K562 (cell line): ENCODE data around the gene TMEM217. TPM values are rescaled to one million over a fixed set of nuclear protein-coding genes. Genes with fewer than 3 reads are reported as not detected.
A peak's percentile ranks its signal among the peaks of the same experiment; 100 is the strongest.

Experiments
- COPS2 ChIP-seq: fragments of 450-650 bp; conservative IDR thresholded peaks from 2 replicates; pipeline ENCODE4 v1.6.1; 2016; ENCODE audit warnings: mild to moderate bottlenecking, moderate library complexity
- NCOA2 ChIP-seq, 2 experiments: fragments of 450-650 bp; IDR thresholded peaks; 2 replicates each; pipeline ENCODE4 v1.6.1; 2018; ENCODE audit warnings: mild to moderate bottlenecking in 2 of 2, moderate library complexity in 1 of 2; ENCODE audit not compliant: partially characterized antibody in 2 of 2
- NFE2 ChIP-seq: IDR thresholded peaks from 2 replicates; pipeline ENCODE4 v1.6.1; 2014; ENCODE audit warnings: antibody characterized with exemption, low read depth
- PHF8 ChIP-seq: fragments of 200-600 bp; sonication (generic); IDR thresholded peaks from 2 replicates; pipeline ENCODE4 v1.6.1; 2012; ENCODE audit warnings: mixed run types, mild to moderate bottlenecking, inconsistent platforms, low read length, moderate library complexity, borderline replicate concordance
- SMARCC2 ChIP-seq: fragments of 450-650 bp; IDR thresholded peaks from 2 replicates; pipeline ENCODE4 v1.6.1; 2017; ENCODE audit warnings: antibody characterized with exemption, moderate library complexity, mild to moderate bottlenecking, low read depth
- TEAD4 ChIP-seq, 2 experiments: sonication (generic) in 1 of 2; formaldehyde crosslinking in 1 of 2; IDR thresholded peaks; 2 replicates each; pipeline versions ENCODE4 v1.6.1 to v1.8.0; 2012 to 2022; ENCODE audit warnings: borderline replicate concordance in 1 of 2, inconsistent platforms in 1 of 2, low read length in 1 of 2, mild to moderate bottlenecking in 1 of 2, missing genetic modification reagents in 1 of 2
- TFAM ChIP-seq: fragments of 250-450 bp; sonication (Bioruptor Pico); conservative IDR thresholded peaks from 2 replicates; pipeline ENCODE4 v1.5.0; 2021; ENCODE audit warnings: mild to moderate bottlenecking, moderate library complexity
- THRA ChIP-seq: fragments of 450-650 bp; IDR thresholded peaks from 2 replicates; pipeline ENCODE4 v1.6.1; 2017; ENCODE audit warnings: mild to moderate bottlenecking, moderate library complexity
- TSC22D4 ChIP-seq: fragments of 450-650 bp; IDR thresholded peaks from 2 replicates; pipeline ENCODE4 v1.6.1; 2016; ENCODE audit warnings: missing genetic modification characterization, missing biosample characterization, control low read depth
- ZNF274 ChIP-seq: IDR thresholded peaks from 2 replicates; pipeline ENCODE4 v1.6.1; 2011; ENCODE audit warnings: low read depth, mild to moderate bottlenecking, low read length, moderate library complexity, borderline replicate concordance
- ZNF280A ChIP-seq: fragments of 450-650 bp; IDR thresholded peaks from 2 replicates; pipeline ENCODE4 v1.6.1; 2018; ENCODE audit warnings: mild to moderate bottlenecking, low read depth; ENCODE audit not compliant: partially characterized antibody
- ZNF445 ChIP-seq: fragments of 250-450 bp; sonication (Bioruptor Pico); IDR thresholded peaks from 2 replicates; pipeline ENCODE4 v1.4.0; 2020; ENCODE audit warnings: low read depth, mild to moderate bottlenecking, moderate library complexity
- ZNF561 ChIP-seq: fragments of 450-650 bp; formaldehyde crosslinking; conservative IDR thresholded peaks from 2 replicates; pipeline ENCODE4 v1.4.0; 2020; ENCODE audit warnings: mild to moderate bottlenecking, moderate library complexity
- ZNF592 ChIP-seq: fragments of 450-650 bp; IDR thresholded peaks from 2 replicates; pipeline ENCODE4 v1.6.1; 2017; ENCODE audit warnings: antibody characterized with exemption, mild to moderate bottlenecking
- polyA plus RNA-seq, 8 experiments: library from polyadenylated mRNA; depleted of rRNA in 4 of 8; stranded (reverse) in 5 of 8; unstranded in 3 of 8; fragments of >200 nt; fragmentation: Nextera tagmentation in 2 of 8; fragmentation: Illumina TruSeq in 1 of 8; extraction: Ambion mirVana in 2 of 8; extraction: Trizol in 1 of 8; gene quantifications; 2 replicates each; pipeline versions ENCODE4 v1.2.1 to v1.2.3, GENCODE V29; 2011 to 2014; ENCODE audit warnings: inconsistent platforms in 1 of 8, missing spikeins in 1 of 8
- total RNA-seq, 7 experiments: library from RNA; depleted of rRNA in 6 of 7; stranded (reverse); fragments of >200 nt in 6 of 7; fragmentation: Illumina TruSeq in 2 of 7; extraction: Trizol in 2 of 7; gene quantifications; 2 replicates each; pipeline versions ENCODE4 v1.2.1 to v1.2.3, GENCODE V29; 2011 to 2021; ENCODE audit warnings: low replicate concordance in 1 of 7
- TF ChIP-seq, protein P1 (sequence below): fragments of 250-450 bp; sonication (Bioruptor Pico); IDR thresholded peaks from 2 replicates; pipeline ENCODE4 v1.8.0; 2021; ENCODE audit warnings: borderline replicate concordance, mild to moderate bottlenecking, moderate library complexity; ENCODE audit not compliant: poor library complexity, severe bottlenecking
- TF ChIP-seq, protein P2 (sequence below): fragments of 450-650 bp; IDR thresholded peaks from 2 replicates; pipeline ENCODE4 v1.6.1; 2016; ENCODE audit warnings: low read depth, mild to moderate bottlenecking, moderate library complexity
- TF ChIP-seq, protein P3 (sequence below): sonication (generic); formaldehyde crosslinking; IDR thresholded peaks from 2 replicates; pipeline ENCODE4 v1.9.0; 2022; ENCODE audit warnings: mild to moderate bottlenecking, missing genetic modification reagents

Gene TMEM217
- total and polyA plus RNA-seq, 9 of the 15 experiments (the other 6 are each of a cell fraction or from before 2014, with no cell fraction given): 1.3 to 8.0 (median 1.9) TPM

DNA sequence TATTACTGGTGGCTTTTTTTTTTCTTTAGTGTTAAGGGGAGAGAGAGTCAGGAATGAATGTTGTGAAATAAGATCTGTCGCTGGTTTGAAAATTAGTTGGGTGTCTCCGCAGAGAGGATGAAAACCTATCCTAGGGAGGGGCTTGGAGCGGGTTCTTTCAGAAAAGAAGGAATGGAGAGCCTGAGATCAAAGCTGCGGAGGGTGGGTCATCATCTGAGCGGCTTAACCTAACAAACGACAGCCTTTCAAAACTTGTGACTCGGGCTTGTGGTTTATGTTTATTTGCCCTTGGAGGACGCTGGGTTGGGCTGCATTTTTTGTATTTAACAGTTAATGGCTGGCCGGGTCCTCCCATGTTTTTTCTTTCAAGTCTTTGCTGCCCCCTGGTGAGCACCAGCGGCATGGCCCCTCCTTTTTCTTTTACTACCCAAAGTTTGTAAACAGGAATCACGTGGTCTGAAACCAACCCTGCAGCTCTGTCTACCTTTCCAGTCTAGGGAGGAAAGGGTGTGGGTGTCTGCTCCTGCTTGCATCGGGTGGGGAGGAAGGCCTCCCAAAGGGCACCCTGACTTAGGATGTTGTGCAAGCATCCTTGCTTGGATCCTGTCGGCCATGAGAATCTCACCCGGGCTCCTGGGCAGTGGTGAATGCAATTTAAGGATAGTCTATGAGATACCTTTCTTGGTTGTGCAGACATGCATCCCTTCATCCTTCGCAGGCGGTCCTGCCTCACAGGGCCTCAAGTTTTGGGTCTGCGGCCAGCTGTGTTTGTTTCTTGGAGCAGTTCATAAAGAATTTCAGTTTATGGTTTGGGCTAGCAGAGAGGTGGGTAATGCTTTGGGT, 85.8 kb downstream of the TMEM217 start (continued):
- no peak for TF ChIP-seq ZNF592
- TF ChIP-seq NFE2: peak; percentile 31; the same call in 1 of the 2 replicates
- no peak for TF ChIP-seq ZNF561 (CRISPR knock-in tag)
- no peak for TF ChIP-seq COPS2
- TF ChIP-seq PHF8: 0 out of 2 replicates have a peak, but pooled peaks have one; percentile 11
- TF ChIP-seq, protein P1, sequence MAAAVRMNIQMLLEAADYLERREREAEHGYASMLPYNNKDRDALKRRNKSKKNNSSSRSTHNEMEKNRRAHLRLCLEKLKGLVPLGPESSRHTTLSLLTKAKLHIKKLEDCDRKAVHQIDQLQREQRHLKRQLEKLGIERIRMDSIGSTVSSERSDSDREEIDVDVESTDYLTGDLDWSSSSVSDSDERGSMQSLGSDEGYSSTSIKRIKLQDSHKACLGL: no peak
- TF ChIP-seq, protein P2, sequence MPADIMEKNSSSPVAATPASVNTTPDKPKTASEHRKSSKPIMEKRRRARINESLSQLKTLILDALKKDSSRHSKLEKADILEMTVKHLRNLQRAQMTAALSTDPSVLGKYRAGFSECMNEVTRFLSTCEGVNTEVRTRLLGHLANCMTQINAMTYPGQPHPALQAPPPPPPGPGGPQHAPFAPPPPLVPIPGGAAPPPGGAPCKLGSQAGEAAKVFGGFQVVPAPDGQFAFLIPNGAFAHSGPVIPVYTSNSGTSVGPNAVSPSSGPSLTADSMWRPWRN: no peak
- no peak for TF ChIP-seq TFAM (CRISPR knock-in tag)
- TF ChIP-seq TSC22D4 (tag): no peak
- TF ChIP-seq ZNF445: no peak
- TF ChIP-seq THRA: no peak
- TF ChIP-seq, protein P3, sequence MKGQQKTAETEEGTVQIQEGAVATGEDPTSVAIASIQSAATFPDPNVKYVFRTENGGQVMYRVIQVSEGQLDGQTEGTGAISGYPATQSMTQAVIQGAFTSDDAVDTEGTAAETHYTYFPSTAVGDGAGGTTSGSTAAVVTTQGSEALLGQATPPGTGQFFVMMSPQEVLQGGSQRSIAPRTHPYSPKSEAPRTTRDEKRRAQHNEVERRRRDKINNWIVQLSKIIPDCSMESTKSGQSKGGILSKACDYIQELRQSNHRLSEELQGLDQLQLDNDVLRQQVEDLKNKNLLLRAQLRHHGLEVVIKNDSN (CRISPR knock-in tag): peak; percentile 93
- TF ChIP-seq TEAD4 (IDR thresholded peaks at IDR 0.05; ENCODE audit: low read length): peak; percentile 73
- TF ChIP-seq TEAD4 (CRISPR knock-in tag; IDR thresholded peaks at IDR 0.05; ENCODE audit: borderline replicate concordance): no peak
- no peak for TF ChIP-seq SMARCC2
- no peak for TF ChIP-seq ZNF274
- TF ChIP-seq ZNF280A: no peak
- no peak for TF ChIP-seq NCOA2 (IDR thresholded peaks at IDR 0.05; ENCODE audit: partially characterized antibody in 2 of 2)
